ENCODE results near the gene MST1.

MST1 gene

DNA sequence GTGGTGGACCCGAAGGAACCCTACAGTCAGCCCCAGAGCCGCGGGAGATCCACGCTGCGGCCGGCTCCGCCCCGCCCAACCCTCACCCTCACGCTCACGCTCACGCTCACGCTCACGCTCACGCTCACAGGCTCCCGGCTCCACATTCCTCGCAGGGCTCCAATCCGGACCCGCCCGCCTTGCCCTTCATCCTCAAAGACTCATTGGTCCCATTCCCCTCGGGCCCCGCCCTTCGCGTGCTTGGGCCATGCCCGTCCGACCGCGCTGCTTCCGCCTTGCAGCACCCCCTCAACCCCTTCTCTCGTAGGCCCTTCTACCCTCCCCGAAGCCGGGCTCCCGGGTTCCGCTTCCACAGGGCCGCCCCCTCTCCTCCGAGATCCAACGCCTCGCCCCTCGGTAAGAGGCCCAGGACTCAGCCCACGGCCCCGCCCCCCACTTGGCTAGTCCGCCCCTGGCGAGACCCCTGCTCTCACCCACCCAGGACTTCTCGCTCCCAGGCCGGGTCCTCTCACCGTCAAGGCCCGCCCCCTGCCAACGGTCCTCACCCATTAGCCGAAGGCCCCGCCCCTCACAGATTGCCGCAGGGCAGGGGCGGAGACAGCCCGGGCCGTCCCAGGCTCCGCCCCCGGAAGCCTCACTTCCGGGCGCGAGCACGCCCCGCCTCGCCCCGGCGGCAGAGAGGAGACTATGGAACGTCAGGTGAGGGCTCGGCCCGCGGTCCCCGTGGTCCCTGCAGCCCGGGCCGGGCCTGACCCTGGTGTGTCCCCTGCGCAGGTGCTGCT lies 15.4 kb downstream of the MST1 start, which contains the start of gene APEH:
APEH (plus strand) TSS at position 637 of the 782 bp plus-strand sequence; CDS start at position 688, 51 bp downstream.
- peak; percentile 93 to 96 for DNase-seq

- DNase-seq = no peak
These were observed 16.1 kb downstream of the MST1 start for GRCh38 chr3:49673121-49673714.

DNA sequence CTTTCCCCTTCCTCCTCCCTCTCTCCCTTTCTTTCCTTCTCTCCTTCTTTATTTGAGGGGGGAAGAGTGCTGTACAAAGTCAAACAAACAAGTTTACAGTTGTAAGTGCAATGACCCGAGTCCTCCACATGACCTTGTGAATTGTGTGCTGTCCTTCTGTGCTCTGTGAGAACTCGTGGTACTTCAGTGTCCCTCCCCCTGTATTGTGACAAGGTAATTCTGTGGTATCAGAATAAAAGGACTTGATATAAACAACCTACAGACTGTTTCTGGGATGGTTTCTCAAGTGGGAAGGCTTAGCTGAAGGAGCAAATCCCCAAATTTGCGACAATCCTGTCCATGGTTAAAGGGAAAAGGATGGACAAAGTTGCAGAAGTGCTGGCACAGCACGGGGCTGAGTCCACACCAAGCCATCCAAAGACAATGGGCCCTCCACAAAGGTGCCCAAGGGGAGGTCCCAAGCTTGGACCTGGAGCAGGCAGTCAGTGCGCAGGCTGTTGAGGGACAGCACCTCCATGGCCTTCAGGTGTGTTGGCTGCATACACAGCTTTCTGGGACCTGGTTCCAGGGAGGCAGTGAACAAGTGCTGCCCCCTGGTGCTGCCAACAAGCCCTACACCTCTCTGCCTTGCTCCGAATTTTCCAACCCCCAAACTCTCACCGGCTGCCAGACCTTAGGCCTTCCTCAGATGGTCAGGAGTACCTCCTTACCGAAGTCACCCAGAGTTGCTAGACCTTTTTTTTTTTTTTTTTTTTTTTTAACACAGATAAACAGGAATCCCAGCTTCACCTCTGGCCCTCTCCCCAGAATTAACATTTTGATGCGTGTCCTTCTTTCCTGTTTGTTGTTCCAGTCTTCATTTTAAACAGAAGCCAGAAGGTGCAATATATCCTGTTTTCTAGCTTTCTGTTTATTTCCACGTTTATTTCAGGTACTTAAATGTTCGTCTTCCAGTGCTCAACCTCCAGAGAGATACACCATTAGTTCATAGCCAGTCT lies 17.7 kb downstream of the MST1 start:
- DNase-seq = peak; percentile 64 to 71

GRCh38 chr3:49670940-49671290 lies 18.4 kb downstream of the MST1 start:
- DNase-seq = no peak

- DNase-seq = no peak
These were observed 19.9 kb downstream of the MST1 start for GRCh38 chr3:49669352-49669751.

- no peak for DNase-seq
These were observed 20.4 kb downstream of the MST1 start for GRCh38 chr3:49668861-49669260.

DNA sequence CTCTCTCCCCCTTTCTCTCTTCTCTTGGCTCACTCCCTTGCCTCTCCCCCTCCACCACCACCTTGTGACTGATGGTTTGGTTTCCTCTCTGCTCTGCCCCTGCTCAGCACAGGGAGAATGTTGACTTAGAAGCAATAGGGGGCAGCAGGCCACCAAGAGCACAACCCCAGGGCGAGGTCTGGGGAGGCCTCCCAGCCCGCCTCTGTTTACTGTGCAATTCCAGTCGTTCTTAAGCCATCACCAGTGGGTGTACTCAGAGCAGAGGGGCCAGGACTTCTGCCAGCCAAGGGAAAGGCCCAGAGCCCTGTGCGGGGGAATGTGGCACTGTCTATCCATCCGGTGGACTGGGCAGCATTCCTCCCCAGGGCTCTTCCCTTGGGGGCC lies 20.9 kb downstream of the MST1 start:
- no peak for DNase-seq

DNA sequence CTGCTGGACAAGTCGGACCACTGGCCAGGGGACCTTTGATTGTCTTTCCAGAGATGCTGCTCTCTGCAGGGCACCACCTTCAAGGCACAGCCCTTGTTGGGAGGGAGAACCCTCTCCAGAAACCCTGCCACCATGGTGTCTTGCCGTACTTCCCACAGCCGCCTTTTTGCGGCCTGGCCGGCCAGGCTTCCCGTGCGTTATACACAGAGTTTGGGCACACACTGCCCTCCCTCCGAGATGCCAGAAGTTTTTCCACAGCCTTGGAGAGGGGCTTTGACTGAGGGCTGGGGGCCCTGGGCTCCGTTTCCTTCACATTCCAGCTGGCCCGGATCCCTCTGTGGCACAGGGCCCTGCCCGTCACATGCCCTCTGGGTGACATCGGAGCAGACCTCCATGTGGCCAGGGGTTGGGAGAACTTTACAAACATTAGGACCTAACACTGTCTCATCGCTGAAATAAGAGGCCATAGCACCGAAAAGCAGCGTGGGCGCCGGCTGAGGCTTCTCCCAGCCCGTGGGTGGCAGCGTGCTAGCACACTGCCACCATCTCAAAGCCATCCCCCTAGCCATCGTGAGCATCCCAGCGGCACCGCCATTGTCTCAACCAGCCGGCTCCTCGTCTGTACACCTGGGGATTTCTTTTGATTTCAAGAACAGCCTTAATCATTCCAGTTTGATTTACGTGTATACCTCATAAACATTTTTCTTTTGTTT lies 21.4 kb downstream of the MST1 start:
- no peak for DNase-seq

DNA sequence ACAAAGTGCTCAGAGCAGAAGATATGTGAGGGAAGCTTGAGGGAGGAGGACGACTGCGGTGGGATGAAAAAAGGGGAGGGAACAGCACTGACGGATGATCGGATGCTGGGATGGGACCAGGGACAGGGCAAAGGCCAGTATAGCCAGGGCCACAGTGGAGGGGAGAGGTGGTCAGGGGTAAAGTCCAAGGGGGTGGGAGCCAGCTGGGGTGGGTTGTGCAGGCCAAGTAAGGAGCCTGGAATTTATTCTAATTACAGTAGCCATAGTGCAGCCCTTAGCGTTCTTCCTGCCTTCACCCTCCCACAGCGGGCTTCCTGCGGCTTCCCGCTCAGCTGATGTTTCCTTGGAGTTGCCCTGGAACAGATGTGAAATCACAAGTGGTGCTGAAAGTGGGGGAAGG lies 22.7 kb downstream of the MST1 start:
- no peak for DNase-seq

DNA sequence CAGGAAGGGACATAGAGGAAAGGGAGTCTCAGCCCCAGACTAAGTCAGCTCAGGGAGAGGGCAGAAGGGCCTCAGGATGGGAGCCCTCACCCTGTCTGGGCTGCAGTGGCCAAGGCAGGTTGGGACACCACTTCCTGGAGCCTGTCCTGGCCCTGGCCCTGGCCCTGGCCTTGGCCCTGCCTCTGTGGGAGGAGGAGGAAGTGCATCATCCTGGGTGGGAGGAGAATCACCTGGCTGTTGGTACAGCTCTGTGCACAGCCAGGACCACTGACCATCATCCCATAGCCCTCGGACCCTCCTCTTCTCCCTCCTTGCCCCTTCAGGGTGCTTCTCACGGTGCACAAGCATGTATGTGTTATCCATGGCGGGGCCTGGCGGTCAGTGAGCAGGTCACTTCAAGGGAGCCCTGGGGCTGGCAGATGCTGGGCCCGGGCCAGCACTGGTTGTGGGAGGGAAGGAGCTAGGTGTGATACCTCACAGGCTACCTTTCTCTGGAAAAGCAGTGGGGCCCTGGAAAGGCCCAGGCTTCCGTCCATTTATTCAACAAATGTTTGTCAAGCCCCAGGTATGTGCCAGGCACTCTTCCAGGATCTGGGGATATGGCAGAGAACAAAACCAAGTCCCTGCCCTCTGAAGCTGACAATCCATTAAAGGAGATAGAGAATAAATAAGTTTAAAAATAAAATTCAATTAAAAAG lies 23.3 kb downstream of the MST1 start:
- no peak for DNase-seq

DNA sequence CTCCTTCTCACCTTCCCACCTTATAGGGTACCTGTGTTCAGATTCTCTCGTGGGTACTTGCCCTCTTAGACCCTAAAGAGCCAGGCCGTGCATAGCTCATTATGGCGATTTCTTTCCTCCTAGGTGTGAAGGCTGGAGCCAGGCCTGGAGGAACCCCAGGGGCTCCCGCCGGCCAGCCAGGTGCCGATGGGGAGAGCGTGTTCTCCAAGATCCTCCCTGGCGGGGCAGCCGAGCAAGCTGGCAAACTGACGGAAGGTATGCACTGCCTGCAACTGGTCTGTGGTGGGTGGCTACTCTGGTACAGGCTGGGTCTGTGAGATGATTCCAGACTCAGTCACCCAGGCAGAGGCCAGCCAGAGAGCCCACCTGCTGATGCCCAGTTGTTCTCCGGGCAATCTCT lies 25.0 kb downstream of the MST1 start:
- no peak for DNase-seq

- DNase-seq = no peak
These were observed 25.4 kb downstream of the MST1 start for GRCh38 chr3:49663831-49664230.

- no peak for DNase-seq
These were observed 26.4 kb downstream of the MST1 start for GRCh38 chr3:49662720-49663413.

- DNase-seq = no peak
These were observed 27.3 kb downstream of the MST1 start for GRCh38 chr3:49662021-49662420.

DNA sequence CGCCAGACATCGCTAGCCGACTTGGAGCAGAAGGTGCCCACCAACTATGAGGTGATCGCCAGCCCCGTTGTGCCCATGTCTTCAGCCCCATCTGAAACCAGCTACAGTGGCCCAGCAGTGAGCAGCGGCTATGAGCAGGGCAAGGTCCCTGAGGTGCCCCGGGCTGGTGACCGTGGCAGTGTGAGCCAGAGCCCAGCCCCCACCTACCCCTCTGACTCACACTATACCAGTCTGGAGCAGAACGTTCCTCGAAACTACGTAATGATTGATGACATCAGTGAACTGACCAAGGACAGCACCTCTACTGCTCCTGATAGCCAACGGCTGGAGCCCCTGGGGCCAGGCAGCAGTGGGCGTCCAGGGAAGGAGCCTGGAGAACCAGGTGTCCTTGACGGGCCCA lies 28.0 kb downstream of the MST1 start:
- DNase-seq = no peak

DNA sequence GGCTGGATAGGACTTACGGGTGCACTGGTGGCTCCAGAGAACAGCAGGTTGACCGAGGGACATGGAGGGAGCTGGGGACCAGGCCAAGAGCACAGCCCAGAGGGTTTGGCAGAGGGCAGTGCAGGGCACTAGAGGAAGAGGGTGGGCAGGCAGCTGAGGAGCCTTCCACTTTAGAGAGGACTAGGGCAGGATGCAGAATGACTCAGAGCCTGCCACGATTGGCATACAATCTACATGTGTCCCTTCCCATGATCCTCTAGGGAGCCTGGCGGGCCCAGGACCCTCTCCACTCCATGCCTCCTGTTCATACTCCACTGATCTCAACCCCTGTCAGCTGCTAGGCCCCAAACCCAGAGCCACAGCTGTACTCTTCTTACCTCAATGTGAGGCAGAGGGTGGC lies 29.5 kb downstream of the MST1 start:
- DNase-seq = no peak

DNA sequence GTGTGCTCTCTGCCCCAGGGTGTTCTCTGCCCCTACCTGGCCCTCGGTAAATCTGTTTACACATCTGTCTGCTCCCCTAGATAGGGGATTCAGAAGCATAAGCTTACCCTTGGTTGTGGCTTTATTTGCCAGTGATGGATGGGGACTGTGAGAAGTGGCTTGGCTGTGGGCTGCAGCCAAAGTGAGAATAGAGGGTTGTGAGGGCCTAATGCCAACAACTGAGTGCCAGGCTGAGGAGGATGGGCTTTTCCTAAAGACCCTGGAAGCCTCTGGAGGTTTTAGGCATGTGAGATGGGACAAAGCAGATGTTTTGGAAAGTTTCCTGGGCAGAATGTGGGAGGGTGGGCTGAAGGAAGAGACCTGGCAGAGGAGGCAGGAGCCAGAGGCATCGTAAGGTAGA lies 30.6 kb downstream of the MST1 start:
- no peak for DNase-seq

GRCh38 chr3:49657208-49657915 lies 31.9 kb downstream of the MST1 start:
- no peak for DNase-seq

DNA sequence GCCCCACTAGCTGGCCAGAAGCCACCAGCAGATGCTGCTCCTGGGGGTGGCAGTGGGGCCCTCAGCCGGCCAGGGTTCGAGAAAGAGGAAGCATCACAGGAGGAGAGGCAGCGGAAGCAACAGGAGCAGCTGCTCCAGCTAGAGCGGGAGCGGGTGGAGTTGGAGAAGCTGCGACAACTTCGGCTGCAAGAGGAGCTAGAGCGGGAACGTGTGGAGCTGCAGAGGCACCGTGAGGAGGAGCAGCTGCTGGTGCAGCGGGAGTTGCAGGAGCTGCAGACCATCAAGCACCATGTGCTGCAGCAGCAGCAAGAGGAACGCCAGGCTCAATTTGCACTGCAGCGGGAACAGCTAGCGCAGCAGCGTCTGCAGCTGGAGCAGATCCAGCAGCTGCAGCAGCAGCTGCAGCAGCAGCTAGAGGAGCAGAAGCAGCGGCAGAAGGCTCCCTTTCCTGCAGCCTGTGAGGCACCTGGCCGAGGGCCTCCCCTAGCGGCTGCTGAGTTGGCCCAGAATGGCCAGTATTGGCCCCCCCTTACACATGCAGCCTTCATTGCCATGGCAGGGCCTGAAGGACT lies 32.6 kb downstream of the MST1 start:
- no peak for DNase-seq

GRCh38 chr3:49655731-49656285 lies 33.5 kb downstream of the MST1 start:
- DNase-seq = no peak
